ENCODE results near the gene GCN1. TPM values are rescaled to one million over a fixed set of nuclear protein-coding genes. Genes with fewer than 3 reads are reported as not detected.

The GCN1 gene
- polyA plus RNA-seq, 4 donors, result 12.3 to 47.9 (median 21.0) TPM

GRCh38 chr12:120118321-120119061 is 76.0 kb downstream of the GCN1 start:
- H3K4me1 ChIP-seq (ENCODE audit: control insufficient read depth in 3 of 3, insufficient read depth in 2 of 3, low read depth in 1 of 3, low read length in 2 of 3), result peaks cover 7 to 23% (median 19%) of the 10 kb centered on the region in 3 donors
- peak overlapping the region in 2 of 3 donors; percentile 87 to 95 for H3K4me3 ChIP-seq (ENCODE audit: low read depth in 1 of 3, low read length in 3 of 3)
- FAIRE-seq (no peak), DNase-seq (peak; percentile 41 to 65)
- no peaks in the 10 kb centered on the region for H3K27me3 ChIP-seq (ENCODE audit: control insufficient read depth in 3 of 3, insufficient read depth in 3 of 3, low read length in 3 of 3)
- H3K9me3 ChIP-seq (ENCODE audit: control insufficient read depth in 2 of 2, insufficient read depth in 1 of 2, low read depth in 1 of 2, low read length in 1 of 2), result no peaks in the 10 kb centered on the region
- peak overlapping the region; percentile 1 to 71 (median 52) for H3K27ac ChIP-seq (ENCODE audit: low read depth in 1 of 3, low read length in 2 of 3)
- WGBS, 3 donors, result 52 to 67% (median 59%) methylated on average over 11 of the region's 11 CpGs
- peaks cover 0 to 13% (median 0%) of the 10 kb centered on the region in 3 donors for H3K36me3 ChIP-seq (ENCODE audit: control insufficient read depth in 3 of 3, insufficient read depth in 2 of 3, low read depth in 1 of 3, low read length in 3 of 3)

- Histone ChIP-seq H3K36me3 (ENCODE audit: control insufficient read depth in 3 of 3, insufficient read depth in 2 of 3, low read depth in 1 of 3, low read length in 3 of 3) (peaks cover 0 to 17% (median 0%) of the 10 kb centered on the region in 3 donors), H3K4me3 (ENCODE audit: low read depth in 1 of 3, low read length in 3 of 3) (peak overlapping the region; percentile 76 to 95 (median 87)), H3K27me3 (ENCODE audit: control insufficient read depth in 3 of 3, insufficient read depth in 3 of 3, low read length in 3 of 3) (no peaks in the 10 kb centered on the region), H3K4me1 (ENCODE audit: control insufficient read depth in 3 of 3, insufficient read depth in 2 of 3, low read depth in 1 of 3, low read length in 2 of 3) (peaks cover 7 to 23% (median 19%) of the 10 kb centered on the region in 3 donors), H3K9me3 (ENCODE audit: control insufficient read depth in 2 of 2, insufficient read depth in 1 of 2, low read depth in 1 of 2, low read length in 1 of 2) (no peaks in the 10 kb centered on the region), H3K27ac (ENCODE audit: low read depth in 1 of 3, low read length in 2 of 3) (peak overlapping the region in 2 of 3 donors; percentile 99)
- 25 to 39% (median 28%) methylated on average over 7 of the region's 7 CpGs for WGBS, 3 donors
- DNase-seq, result no peak
- no peak for FAIRE-seq
These were observed 76.6 kb downstream of the GCN1 start for GRCh38 chr12:120117961-120118320.

- FAIRE-seq, result no peak
- 0% methylated on average over 76 to 91 of the region's 91 CpGs for WGBS, 3 donors
- peak; percentile 95 to 98 for DNase-seq
- Histone ChIP-seq H3K9me3 (ENCODE audit: control insufficient read depth in 2 of 2, insufficient read depth in 1 of 2, low read depth in 1 of 2, low read length in 1 of 2) (no peaks in the 10 kb centered on the region), H3K4me1 (ENCODE audit: control insufficient read depth in 3 of 3, insufficient read depth in 2 of 3, low read depth in 1 of 3, low read length in 2 of 3) (peaks cover 7 to 23% (median 19%) of the 10 kb centered on the region in 3 donors), H3K36me3 (ENCODE audit: control insufficient read depth in 3 of 3, insufficient read depth in 2 of 3, low read depth in 1 of 3, low read length in 3 of 3) (peaks cover 0 to 17% (median 0%) of the 10 kb centered on the region in 3 donors), H3K27ac (ENCODE audit: low read depth in 1 of 3, low read length in 2 of 3) (peak overlapping the region; percentile 93 to 99 (median 99)), H3K4me3 (ENCODE audit: low read depth in 1 of 3, low read length in 3 of 3) (peak overlapping the region; percentile 82 to 95 (median 87)), H3K27me3 (ENCODE audit: control insufficient read depth in 3 of 3, insufficient read depth in 3 of 3, low read length in 3 of 3) (no peaks in the 10 kb centered on the region)
These were observed 77.5 kb downstream of the GCN1 start for GRCh38 chr12:120116792-120117651.

DNA sequence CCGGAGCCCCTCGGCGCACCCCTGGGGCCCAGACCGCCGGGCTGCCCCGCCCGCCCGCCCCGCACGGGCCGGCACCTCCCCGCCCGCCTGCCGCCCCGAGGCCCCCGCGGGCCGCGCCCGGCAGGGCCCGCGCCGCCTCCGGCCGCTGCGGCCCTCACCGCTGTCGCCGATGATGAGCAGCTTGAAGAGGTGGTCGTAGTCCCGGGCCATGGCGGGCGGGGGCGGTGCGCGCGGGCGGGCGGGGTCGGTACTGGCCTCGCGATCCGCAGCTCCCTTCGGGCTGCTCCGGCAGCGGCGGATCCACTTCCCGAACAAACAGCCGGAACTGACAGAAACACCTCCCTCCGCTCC is 78.1 kb downstream of the GCN1 start, which contains the start of gene RAB35:
Gene RAB35, minus strand, starts transcription at position 313 of the 351 bp plus-strand sequence. Its CDS starts 103 bp downstream, at position 210.
- Histone ChIP-seq H3K4me3 (ENCODE audit: low read depth in 1 of 3, low read length in 3 of 3) (peak within 1 kb of the TSS; percentile 82 to 95 (median 87)), H3K36me3 (ENCODE audit: control insufficient read depth in 3 of 3, insufficient read depth in 2 of 3, low read depth in 1 of 3, low read length in 3 of 3) (peaks cover 0 to 20% (median 0%) of the 10 kb centered on the region in 3 donors), H3K9me3 (ENCODE audit: control insufficient read depth in 2 of 2, insufficient read depth in 1 of 2, low read depth in 1 of 2, low read length in 1 of 2) (no peaks in the 10 kb centered on the region), H3K4me1 (ENCODE audit: control insufficient read depth in 3 of 3, insufficient read depth in 2 of 3, low read depth in 1 of 3, low read length in 2 of 3) (peaks cover 7 to 23% (median 19%) of the 10 kb centered on the region in 3 donors), H3K27ac (ENCODE audit: low read depth in 1 of 3, low read length in 2 of 3) (peak within 1 kb of the TSS; percentile 93 to 99 (median 99)), H3K27me3 (ENCODE audit: control insufficient read depth in 3 of 3, insufficient read depth in 3 of 3, low read length in 3 of 3) (no peaks in the 10 kb centered on the region)
- FAIRE-seq (no peak), DNase-seq (no peak)
- WGBS, 3 donors, result 0 to 1% (median 0%) methylated on average over 1 to 50 of the region's 50 CpGs

- H3K4me3 ChIP-seq (ENCODE audit: low read depth in 1 of 3, low read length in 3 of 3), result peak overlapping the region; percentile 82 to 95 (median 87)
- no peaks in the 10 kb centered on the region for H3K9me3 ChIP-seq (ENCODE audit: control insufficient read depth in 2 of 2, insufficient read depth in 1 of 2, low read depth in 1 of 2, low read length in 1 of 2)
- peaks cover 0 to 24% (median 0%) of the 10 kb centered on the region in 3 donors for H3K36me3 ChIP-seq (ENCODE audit: control insufficient read depth in 3 of 3, insufficient read depth in 2 of 3, low read depth in 1 of 3, low read length in 3 of 3)
- H3K27ac ChIP-seq (ENCODE audit: low read depth in 1 of 3, low read length in 2 of 3), result peak overlapping the region in 1 of 3 donors; percentile 76
- FAIRE-seq (no peak), DNase-seq (peak in 1 of 2 donors; percentile 44)
- H3K4me1 ChIP-seq (ENCODE audit: control insufficient read depth in 3 of 3, insufficient read depth in 2 of 3, low read depth in 1 of 3, low read length in 2 of 3), result peaks cover 7 to 26% (median 19%) of the 10 kb centered on the region in 3 donors
- no peaks in the 10 kb centered on the region for H3K27me3 ChIP-seq (ENCODE audit: control insufficient read depth in 3 of 3, insufficient read depth in 3 of 3, low read length in 3 of 3)
- WGBS, 3 donors, result 14 to 17% (median 15%) methylated on average over 24 to 31 of the region's 31 CpGs
These were observed 78.6 kb downstream of the GCN1 start for GRCh38 chr12:120115692-120116440.

DNA sequence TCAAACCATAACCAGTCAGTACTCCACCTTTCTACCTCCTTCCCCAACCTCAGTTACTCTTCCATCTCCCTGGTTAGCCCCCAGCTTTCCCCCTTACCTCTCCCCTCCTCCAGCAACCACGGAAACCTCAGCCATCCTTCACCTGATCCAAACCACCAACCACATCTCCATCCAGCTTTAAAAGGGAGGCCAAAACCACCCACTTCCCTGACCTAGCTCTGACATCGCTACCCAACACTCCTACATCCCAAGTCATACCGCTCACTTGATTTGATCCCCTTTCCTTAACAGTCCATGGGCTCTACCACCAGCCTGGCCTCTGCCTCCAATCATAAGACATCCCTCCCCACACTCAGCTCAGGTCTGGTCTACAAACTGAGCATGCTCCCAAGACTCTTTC is 79.4 kb downstream of the GCN1 start:
- H3K4me3 ChIP-seq (ENCODE audit: low read depth in 1 of 3, low read length in 3 of 3), result peak overlapping the region in 1 of 3 donors; percentile 87
- DNase-seq, result no peak
- peaks cover 7 to 27% (median 19%) of the 10 kb centered on the region in 3 donors for H3K4me1 ChIP-seq (ENCODE audit: control insufficient read depth in 3 of 3, insufficient read depth in 2 of 3, low read depth in 1 of 3, low read length in 2 of 3)
- H3K27ac ChIP-seq (ENCODE audit: low read depth in 1 of 3, low read length in 2 of 3), result no peak overlapping the region
- H3K9me3 ChIP-seq (ENCODE audit: control insufficient read depth in 2 of 2, insufficient read depth in 1 of 2, low read depth in 1 of 2, low read length in 1 of 2), result no peaks in the 10 kb centered on the region
- peaks cover 0 to 29% (median 0%) of the 10 kb centered on the region in 3 donors for H3K36me3 ChIP-seq (ENCODE audit: control insufficient read depth in 3 of 3, insufficient read depth in 2 of 3, low read depth in 1 of 3, low read length in 3 of 3)
- WGBS, 3 donors, result 64 to 84% (median 74%) methylated on average over 3 of the region's 3 CpGs
- no peaks in the 10 kb centered on the region for H3K27me3 ChIP-seq (ENCODE audit: control insufficient read depth in 3 of 3, insufficient read depth in 3 of 3, low read length in 3 of 3)
- no peak for FAIRE-seq

GRCh38 chr12:120110550-120111501 is 83.7 kb downstream of the GCN1 start:
- H3K9me3 ChIP-seq (ENCODE audit: control insufficient read depth in 2 of 2, insufficient read depth in 1 of 2, low read depth in 1 of 2, low read length in 1 of 2), result no peaks in the 10 kb centered on the region
- H3K4me1 ChIP-seq (ENCODE audit: control insufficient read depth in 3 of 3, insufficient read depth in 2 of 3, low read depth in 1 of 3, low read length in 2 of 3), result peaks cover 4 to 16% (median 5%) of the 10 kb centered on the region in 3 donors
- H3K27me3 ChIP-seq (ENCODE audit: control insufficient read depth in 3 of 3, insufficient read depth in 3 of 3, low read length in 3 of 3), result no peaks in the 10 kb centered on the region
- WGBS, 3 donors, result 61 to 77% (median 72%) methylated on average over 26 of the region's 26 CpGs
- peaks cover 2 to 54% (median 8%) of the 10 kb centered on the region in 3 donors for H3K36me3 ChIP-seq (ENCODE audit: control insufficient read depth in 3 of 3, insufficient read depth in 2 of 3, low read depth in 1 of 3, low read length in 3 of 3)
- FAIRE-seq (no peak), DNase-seq (peak in 1 of 2 donors; percentile 24)
- no peak overlapping the region for H3K4me3 ChIP-seq (ENCODE audit: low read depth in 1 of 3, low read length in 3 of 3)
- peak overlapping the region in 1 of 3 donors; percentile 4 for H3K27ac ChIP-seq (ENCODE audit: low read depth in 1 of 3, low read length in 2 of 3)
